Activated CD4-positive, alpha-beta T cell treated with anti-CD3 and anti-CD28 coated beads, Interleukin-10, Interleukin-2, amounts not matched to agents 100 ng/mL and 50 ng/mL, durations not matched to agents 16 hours and 8 hours (primary cell): ENCODE measurements around the gene WFDC5.
"Not testable (repeated sequence)": the region's sequence is repeated elsewhere in the genome, so short reads cannot be mapped to it uniquely, and the experiment has no call there.

ENCODE experiments used
- DNase-seq: peaks from one replicate; pipeline ENCODE4 v3.0.0-alpha.2; 2020

The WFDC5 gene

DNA sequence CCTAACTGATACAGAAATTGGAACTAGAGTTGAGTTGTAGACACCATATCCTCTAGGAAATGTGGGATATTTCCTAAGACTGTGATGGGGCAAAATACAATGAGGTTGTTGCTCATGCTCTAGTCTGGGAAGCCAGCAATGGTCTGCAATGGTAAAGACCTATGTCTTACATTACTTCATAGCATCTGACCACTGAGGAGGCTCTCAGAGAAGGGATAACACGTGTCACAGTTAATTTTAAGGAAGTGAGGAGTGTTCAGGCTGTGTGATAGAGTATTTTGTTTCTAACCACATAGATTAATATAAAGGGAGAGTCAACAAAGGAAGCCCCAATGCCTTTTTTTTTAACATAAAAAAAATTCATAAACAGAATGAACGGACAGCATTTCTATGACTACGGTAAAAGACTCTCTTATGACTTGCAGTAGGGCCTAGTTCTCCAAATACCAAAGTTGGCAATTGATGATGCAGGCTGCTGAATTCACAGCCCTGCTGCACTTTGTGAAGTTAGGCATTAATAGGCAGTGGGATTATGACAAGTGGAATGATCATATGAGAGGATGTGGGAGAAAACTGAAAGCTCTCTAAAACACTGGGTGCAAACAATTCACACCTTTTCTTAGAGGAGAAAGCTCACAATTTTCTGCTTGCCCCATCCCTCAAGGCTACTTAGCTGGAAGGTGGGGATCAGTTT lies 27.7 kb downstream of the WFDC5 start:
- no peak for DNase-seq

GRCh38 chr20:45085867-45086266 lies 29.1 kb downstream of the WFDC5 start:
- no peak for DNase-seq

DNA sequence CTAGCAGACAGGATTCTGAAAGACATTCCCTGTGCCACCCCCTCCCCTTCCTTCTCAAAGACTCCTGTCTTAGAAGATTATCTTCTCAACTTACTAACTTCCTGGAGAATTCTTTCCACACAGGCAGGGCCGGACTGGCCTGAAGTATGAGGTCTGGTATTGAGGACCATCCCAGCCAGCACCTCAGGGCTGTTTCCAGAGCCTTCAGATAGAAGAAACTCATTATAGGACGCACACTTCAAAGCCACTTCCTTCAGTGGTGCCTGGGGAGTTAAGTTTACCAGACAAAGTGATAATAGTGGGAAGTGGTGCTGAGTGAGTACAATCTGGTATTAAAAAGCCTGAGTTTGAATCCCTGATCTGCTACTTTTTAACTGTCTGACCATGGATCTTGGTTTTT lies 29.7 kb downstream of the WFDC5 start:
- no peak for DNase-seq

- DNase-seq, result no peak
Measured at GRCh38 chr20:45083127-45083526, 31.8 kb downstream of the WFDC5 start.

- DNase-seq, result no peak
Measured at GRCh38 chr20:45082468-45082867, 32.5 kb downstream of the WFDC5 start.

- no peak for DNase-seq
Measured at GRCh38 chr20:45080867-45081624, 33.9 kb downstream of the WFDC5 start.

- no peak for DNase-seq
Measured at GRCh38 chr20:45077559-45077958, 37.4 kb downstream of the WFDC5 start.

- DNase-seq, result no peak
Measured at GRCh38 chr20:45073221-45073620, 41.8 kb downstream of the WFDC5 start.

- DNase-seq, result no peak
Measured at GRCh38 chr20:45072066-45072465, 42.9 kb downstream of the WFDC5 start.

- DNase-seq, result no peak
Measured at GRCh38 chr20:45070932-45071632, 43.9 kb downstream of the WFDC5 start.

DNA sequence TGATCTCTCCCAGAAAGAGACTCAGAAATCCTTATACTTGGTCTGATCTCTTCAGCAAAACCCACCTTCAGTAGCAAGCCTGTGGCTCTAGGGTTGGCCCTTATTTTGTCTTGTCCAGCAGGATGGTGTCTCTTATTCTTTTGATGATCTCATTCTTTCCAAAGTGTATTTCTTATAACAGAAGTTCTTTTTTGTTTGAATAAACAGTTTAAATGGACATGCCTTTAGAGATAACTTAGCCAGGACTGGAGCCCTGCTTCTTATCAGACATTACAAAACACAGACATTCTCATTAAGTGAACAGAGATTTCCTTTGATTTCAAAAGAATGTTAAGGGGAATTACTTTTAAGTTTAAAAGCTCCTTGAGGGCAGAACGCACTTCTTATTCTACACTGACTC lies 45.7 kb downstream of the WFDC5 start:
- no peak for DNase-seq

DNA sequence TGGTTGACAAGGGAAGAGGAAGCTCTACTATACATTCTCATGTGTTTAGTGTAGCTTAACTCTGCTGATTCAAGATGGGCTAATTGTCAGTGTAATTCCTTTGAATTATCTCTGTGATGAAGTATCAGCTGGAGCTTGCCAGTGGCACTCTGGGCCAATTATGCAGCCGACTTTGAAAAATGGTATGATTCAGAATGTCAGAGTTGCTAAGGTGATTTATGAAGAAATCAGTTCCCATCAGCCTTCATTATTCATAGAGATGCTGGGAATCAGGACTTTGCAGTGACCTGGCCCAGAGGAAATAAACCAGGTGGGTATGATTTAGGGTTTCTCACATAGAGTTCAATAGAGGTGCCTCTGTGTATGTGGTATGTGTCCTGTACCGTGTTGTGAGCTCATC lies 47.4 kb downstream of the WFDC5 start:
- no peak for DNase-seq

GRCh38 chr20:45067087-45067486 lies 47.9 kb downstream of the WFDC5 start:
- DNase-seq, result no peak

- no peak for DNase-seq
Measured at GRCh38 chr20:45066372-45066771, 48.6 kb downstream of the WFDC5 start.

GRCh38 chr20:45064812-45065211 lies 50.2 kb downstream of the WFDC5 start:
- DNase-seq, result no peak

GRCh38 chr20:45063107-45063506 lies 51.9 kb downstream of the WFDC5 start:
- DNase-seq, result not testable (repeated sequence)

GRCh38 chr20:45061244-45061643 lies 53.7 kb downstream of the WFDC5 start:
- DNase-seq, result no peak

GRCh38 chr20:45060294-45060693 lies 54.7 kb downstream of the WFDC5 start:
- DNase-seq, result no peak
